Coronary artery (tissue), 2 donors: ENCODE measurements around the gene ZNF829.

ENCODE experiments used
- DNase-seq: peaks from one replicate; pipeline ENCODE4 v3.0.0-alpha.2; 2017; ENCODE audit warnings: low spot score
- H3K27ac ChIP-seq, 2 donors: fragments of 200-600 bp; sonication (generic); one replicate each; pipeline ENCODE4 v1.5.1; 2016 to 2019
- H3K4me3 ChIP-seq: fragments of 200-600 bp; sonication (generic); 2 replicates; pipeline ENCODE4 v1.5.1; 2016; ENCODE audit warnings: mild to moderate bottlenecking, moderate library complexity
- TF ChIP-seq, protein P1 (sequence below): fragments of 200-600 bp; sonication (generic); IDR thresholded peaks from one replicate; pipeline ENCODE4 v1.5.1; 2019; ENCODE audit warnings: antibody characterized with exemption

ZNF829 gene

DNA sequence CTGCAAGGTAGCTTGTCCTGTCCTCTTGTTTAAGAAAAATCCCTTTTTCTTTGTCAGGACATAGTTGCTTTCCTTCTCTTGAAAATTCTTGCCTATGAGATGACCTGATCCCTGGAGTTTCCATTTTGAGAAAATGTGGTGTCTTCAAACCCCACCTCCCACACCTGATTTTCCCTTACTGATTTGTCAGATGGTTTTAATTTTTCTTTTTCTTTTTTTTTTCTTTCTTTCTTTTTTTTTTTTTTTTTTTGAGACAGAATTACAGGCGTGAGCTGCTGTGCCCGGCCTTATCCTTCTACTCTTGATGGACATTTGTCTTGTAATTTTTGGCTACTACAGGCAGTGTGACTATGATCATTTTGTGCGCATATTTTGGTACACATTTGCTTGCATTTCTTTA, 64.2 kb downstream of the ZNF829 start:
- peak overlapping the region; percentile 87 for H3K4me3 ChIP-seq
- no peak for DNase-seq
- TF ChIP-seq, protein P1, sequence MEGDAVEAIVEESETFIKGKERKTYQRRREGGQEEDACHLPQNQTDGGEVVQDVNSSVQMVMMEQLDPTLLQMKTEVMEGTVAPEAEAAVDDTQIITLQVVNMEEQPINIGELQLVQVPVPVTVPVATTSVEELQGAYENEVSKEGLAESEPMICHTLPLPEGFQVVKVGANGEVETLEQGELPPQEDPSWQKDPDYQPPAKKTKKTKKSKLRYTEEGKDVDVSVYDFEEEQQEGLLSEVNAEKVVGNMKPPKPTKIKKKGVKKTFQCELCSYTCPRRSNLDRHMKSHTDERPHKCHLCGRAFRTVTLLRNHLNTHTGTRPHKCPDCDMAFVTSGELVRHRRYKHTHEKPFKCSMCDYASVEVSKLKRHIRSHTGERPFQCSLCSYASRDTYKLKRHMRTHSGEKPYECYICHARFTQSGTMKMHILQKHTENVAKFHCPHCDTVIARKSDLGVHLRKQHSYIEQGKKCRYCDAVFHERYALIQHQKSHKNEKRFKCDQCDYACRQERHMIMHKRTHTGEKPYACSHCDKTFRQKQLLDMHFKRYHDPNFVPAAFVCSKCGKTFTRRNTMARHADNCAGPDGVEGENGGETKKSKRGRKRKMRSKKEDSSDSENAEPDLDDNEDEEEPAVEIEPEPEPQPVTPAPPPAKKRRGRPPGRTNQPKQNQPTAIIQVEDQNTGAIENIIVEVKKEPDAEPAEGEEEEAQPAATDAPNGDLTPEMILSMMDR: no peak
- H3K27ac ChIP-seq: no peak overlapping the region

DNA sequence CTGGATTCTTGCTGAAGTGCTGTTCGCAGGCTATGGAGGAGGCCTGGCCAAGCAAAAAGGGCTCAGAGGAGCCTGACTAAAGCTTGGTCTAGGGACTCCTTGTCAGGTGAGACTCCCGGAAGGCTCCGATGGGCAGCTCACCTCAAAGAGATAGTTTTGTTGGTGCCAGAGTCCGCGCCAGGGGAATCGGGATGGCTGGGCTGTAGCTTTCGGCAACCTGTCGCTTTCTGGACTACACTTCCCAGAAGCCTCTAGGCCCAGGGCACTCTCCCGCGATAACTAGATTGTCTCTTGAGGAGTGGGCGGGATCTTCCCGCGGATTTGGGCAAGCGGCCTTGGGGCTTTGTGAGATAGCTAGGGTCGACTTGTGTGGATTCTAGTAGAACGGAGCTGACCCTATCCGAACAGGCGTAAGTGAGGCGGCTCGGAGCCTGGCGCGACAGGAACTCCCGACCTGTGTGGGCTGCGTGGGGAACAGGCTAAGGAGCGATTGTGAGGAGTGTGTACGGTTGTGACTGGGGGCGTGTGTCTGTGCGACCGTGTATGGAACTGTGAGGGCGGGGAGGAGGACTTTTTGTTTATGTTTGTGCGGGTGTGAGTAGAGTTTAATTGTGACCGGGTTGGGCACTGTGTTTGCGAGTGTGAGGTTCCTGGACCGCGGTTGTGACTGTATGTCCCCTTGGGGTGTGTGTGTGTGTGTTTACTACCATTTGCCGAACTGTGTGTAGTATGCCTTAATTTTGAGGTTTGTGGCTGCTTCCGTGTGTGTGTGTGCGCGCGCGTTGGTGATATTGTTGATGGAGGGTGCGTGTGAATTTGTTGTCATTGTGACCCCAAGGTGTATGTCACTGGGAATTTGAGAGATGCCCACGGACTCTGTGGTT, 65.3 kb downstream of the ZNF829 start, which contains the start of gene ZNF345:
Gene ZNF345 (plus strand): TSS at position 318 of the 884 bp plus-strand sequence. CDS start 25,955 bp downstream, outside the sequence.
- DNase-seq: peak; percentile 93
- Histone ChIP-seq H3K27ac (peak within 1 kb of the TSS; percentile 57 to 87), H3K4me3 (peak within 1 kb of the TSS; percentile 87)
- TF ChIP-seq, protein P1: no peak

DNA sequence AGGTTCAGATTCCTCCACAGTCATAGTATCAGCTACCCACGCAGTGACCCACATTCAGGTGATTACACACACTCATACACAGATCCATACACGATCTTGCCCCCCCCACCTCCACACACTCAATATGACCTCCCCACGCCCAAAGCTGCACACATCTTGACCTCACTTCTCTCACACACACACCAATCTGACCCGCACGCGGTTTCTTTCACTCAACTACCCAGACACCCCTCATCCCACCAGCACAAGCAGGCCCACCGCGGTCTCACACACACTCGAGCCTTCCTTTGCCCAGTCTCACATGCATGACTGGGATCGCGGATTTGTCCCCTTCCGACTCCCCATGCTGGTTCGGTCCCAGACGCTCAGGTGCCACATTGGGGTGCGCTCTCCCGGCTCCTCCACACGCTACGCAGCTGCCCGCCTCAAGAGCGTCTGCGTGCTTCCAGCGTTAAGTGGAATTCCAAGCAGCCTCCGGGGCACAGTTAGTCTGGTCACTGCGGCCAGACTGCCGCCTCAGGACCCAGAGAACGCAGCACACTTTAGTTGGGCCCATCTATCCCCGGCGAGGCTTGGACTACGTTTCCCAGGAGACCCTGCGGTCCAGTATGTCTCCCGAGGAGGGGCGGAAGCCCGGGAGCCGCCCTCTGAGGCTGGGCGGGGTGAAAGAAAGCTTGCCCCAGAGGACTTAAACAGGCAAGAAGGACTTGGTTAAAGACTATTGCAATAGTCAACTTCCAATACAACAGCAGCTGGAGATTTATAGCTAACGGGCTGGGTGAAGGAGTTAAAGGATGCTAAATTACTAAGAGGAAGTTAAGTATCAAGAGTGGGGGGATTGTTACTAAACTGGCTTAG, 66.2 kb downstream of the ZNF829 start:
- H3K4me3 ChIP-seq: peak overlapping the region; percentile 87
- peak overlapping the region; percentile 57 to 87 for H3K27ac ChIP-seq
- TF ChIP-seq, protein P1: no peak
- peak; percentile 94 for DNase-seq

DNA sequence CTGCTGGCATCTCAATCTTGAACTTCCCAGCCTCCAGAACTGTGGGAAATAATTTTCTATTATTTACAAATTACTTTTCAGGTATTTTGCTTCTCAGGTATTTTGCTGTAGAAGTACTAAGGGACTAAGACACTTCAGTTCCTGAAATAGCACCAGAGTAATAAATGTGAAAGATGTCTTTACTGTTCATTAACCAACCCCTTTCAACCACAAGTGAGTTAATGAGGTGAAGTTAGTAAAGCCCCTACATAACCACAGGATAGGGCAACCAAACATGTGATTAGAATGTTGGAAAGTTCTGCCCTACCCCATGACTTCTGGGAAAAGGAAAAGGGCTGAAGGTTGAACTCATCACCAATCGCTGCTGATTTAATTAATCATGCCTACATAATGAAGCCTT, 68.1 kb downstream of the ZNF829 start:
- DNase-seq: no peak
- no peak overlapping the region for H3K4me3 ChIP-seq
- TF ChIP-seq, protein P1: no peak
- H3K27ac ChIP-seq: no peak overlapping the region

DNA sequence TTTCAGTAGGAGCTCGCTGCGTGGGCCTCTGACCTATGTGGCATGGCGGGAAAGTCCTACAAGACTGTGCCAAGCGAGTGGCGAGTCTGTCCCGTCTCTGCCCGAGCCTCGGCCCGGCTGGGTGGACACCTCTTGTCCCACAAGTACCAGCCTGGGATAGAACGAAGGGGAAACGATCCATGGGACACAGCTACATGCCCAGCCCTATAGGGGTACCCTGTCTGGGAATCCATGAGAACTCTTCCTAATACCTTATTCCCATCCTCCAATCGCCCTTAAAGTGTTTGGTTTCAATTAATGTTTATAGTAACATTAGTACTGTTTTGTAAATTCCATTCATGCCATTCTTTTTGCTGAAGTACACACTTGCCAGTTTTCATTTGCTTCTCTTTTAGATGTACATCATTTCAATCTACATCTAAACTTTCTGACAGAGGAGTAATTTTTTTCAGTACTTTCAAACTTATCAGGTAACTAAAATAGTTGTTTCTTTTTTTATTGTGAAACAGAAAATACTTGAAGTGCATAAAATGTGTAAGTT, 77.2 kb downstream of the ZNF829 start:
- TF ChIP-seq, protein P1: no peak
- peak overlapping the region; percentile 84 to 93 for H3K27ac ChIP-seq
- DNase-seq: no peak
- H3K4me3 ChIP-seq: peak overlapping the region; percentile 87
